Loucy (cell line): ENCODE data around the gene CCDC51.

ENCODE experiments used
- CTCF ChIP-seq: fragments of 200-600 bp; sonication (generic); conservative IDR thresholded peaks from 2 replicates; pipeline ENCODE4 v1.5.1; 2014; ENCODE audit warnings: mild to moderate bottlenecking, antibody characterized with exemption, low read length
- EZH2phosphoT487 ChIP-seq: fragments of 200-600 bp; IDR thresholded peaks from 2 replicates; pipeline ENCODE4 v1.6.1; 2018; ENCODE audit warnings: antibody characterized with exemption, mild to moderate bottlenecking, moderate library complexity, borderline replicate concordance

- no peak for TF ChIP-seq CTCF
- no peak for TF ChIP-seq EZH2phosphoT487
Measured at GRCh38 chr3:48437812-48438211, 2.1 kb downstream of the CCDC51 start.
